Amygdala (tissue), 56 donors: ENCODE results near the gene MSL3.

Experiments
- DNase-seq, 56 donors: peaks; one replicate each; lab custom pipeline; 2025; lab: John Stamatoyannopoulos, UW

The MSL3 gene

DNA sequence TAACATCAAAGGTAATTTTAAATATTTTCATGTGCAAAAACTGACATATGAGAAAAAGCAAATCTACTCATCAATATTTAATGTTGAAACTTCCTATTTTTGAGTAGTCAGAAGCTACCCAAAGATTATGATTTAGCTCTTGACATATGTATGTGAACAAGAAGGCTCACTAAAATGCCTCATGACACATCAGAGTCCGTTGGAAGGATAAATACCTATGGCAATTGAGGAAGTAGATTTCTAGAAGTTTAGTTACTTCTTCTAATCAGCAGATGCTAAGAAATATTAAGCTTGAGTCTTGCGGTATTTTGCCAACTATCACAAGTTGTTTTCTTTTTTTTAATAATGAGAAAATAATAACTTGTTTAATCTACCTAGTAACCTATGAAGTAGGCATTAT is 55.3 kb downstream of the MSL3 start:
- no peak for DNase-seq
